Measurements from ENCODE around the gene ATG2A. TPM values are rescaled to one million over a fixed set of nuclear protein-coding genes. Genes with fewer than 3 reads are reported as not detected.

Gene ATG2A
- total and polyA plus RNA-seq, 10 of the 15 experiments (the other 5 are each of a cell fraction or from before 2014, with no cell fraction given), result 0.08 to 19.0 (median 4.6) TPM

- TF ChIP-seq ZBTB11 (CRISPR knock-in tag; IDR thresholded peaks at IDR 0.05) (no peak), CREB1 (IDR thresholded peaks at IDR 0.05; ENCODE audit: low read depth) (no peak), CBX3 (IDR thresholded peaks at IDR 0.05; ENCODE audit: borderline replicate concordance, low read depth) (no peak), KDM1A (IDR thresholded peaks at IDR 0.05; ENCODE audit: borderline replicate concordance) (no peak), NR2C1 (IDR thresholded peaks at IDR 0.05) (no peak), NR2F1 (conservative IDR thresholded peaks at IDR 0.05) (no peak), SRF (IDR thresholded peaks at IDR 0.05; ENCODE audit: low read depth in 2 of 2, low read length in 2 of 2) (0 out of 4 replicates have a peak, but pooled peaks of 1 of the 2 experiments have one; percentile 17), PRDM15 (CRISPR knock-in tag; IDR thresholded peaks at IDR 0.05) (no peak), ATF7 (IDR thresholded peaks at IDR 0.05; ENCODE audit: low read depth) (no peak), CHD1 (IDR thresholded peaks at IDR 0.05; ENCODE audit: low read depth, low read length) (no peak), SP1 (IDR thresholded peaks at IDR 0.05; ENCODE audit: low read depth, low read length) (no peak), EED (IDR thresholded peaks at IDR 0.05; ENCODE audit: low read depth) (0 out of 2 replicates have a peak, but pooled peaks have one; percentile 11), IKZF1 (conservative IDR thresholded peaks at IDR 0.05) (peak; percentile 63), YBX1 (IDR thresholded peaks at IDR 0.05) (no peak), POU2F2 (IDR thresholded peaks at IDR 0.05; ENCODE audit: borderline replicate concordance, low read depth, low read length) (no peak), SMAD1 (IDR thresholded peaks at IDR 0.05; ENCODE audit: low read depth, partially characterized antibody) (no peak), ZZZ3 (IDR thresholded peaks at IDR 0.05; ENCODE audit: control insufficient read depth, insufficient read length, low read depth) (no peak), MTA2 (IDR thresholded peaks at IDR 0.05; ENCODE audit: low read depth) (no peak), HDAC2 (IDR thresholded peaks at IDR 0.05) (no peak)
- TF ChIP-seq, protein P1, sequence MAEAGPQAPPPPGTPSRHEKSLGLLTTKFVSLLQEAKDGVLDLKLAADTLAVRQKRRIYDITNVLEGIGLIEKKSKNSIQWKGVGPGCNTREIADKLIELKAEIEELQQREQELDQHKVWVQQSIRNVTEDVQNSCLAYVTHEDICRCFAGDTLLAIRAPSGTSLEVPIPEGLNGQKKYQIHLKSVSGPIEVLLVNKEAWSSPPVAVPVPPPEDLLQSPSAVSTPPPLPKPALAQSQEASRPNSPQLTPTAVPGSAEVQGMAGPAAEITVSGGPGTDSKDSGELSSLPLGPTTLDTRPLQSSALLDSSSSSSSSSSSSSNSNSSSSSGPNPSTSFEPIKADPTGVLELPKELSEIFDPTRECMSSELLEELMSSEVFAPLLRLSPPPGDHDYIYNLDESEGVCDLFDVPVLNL (IDR thresholded peaks at IDR 0.05; ENCODE audit: low read depth, low read length), result no peak
- TF ChIP-seq, protein P2, sequence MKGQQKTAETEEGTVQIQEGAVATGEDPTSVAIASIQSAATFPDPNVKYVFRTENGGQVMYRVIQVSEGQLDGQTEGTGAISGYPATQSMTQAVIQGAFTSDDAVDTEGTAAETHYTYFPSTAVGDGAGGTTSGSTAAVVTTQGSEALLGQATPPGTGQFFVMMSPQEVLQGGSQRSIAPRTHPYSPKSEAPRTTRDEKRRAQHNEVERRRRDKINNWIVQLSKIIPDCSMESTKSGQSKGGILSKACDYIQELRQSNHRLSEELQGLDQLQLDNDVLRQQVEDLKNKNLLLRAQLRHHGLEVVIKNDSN (IDR thresholded peaks at IDR 0.05; ENCODE audit: borderline replicate concordance, extremely low read length, insufficient read depth, low read depth, low read length), result no peak
Observed at GRCh38 chr11:64869571-64870175, 47.3 kb downstream of the ATG2A start (continued).
